ENCODE data around the gene RAMACL. TPM values are rescaled to one million over a fixed set of nuclear protein-coding genes. Genes with fewer than 3 reads are reported as not detected.

Gene RAMACL
- total RNA-seq, 4 donors from 2014 or later: 3.7 to 13.4 (median 9.0) TPM

DNA sequence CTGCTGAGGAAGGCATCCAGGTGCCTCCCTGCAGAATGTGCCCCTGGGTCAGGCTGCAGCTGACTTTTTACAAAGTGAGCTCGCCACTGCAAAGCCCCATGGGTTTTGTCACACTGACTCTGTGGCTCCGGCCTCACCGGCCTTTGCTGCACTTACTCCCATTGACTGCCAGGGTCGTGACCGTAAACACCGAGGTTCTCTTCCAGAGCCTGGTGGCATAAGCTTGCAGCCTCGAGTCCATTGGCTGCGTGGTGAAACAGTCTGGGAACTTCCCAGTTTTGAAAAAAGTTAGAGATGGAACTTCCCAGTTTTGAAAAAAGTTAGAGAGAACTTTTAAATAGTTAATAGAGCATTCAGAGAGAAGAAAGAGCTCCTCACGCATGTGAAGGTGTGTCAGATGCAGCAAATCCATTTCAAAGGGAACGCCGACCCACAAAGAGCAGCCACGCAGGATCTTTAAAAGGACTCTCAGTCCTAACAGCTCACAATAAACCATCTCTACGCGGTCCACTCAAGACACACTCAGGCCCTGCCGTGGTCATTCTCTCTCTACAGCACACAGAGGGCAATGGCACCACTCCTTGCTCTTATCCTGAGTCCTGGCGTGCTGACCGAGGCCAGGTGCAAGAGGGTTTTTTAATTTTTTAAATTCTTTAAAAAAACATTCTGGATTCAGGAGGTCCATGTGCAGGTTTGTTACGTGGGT is 12.8 kb downstream of the RAMACL start:
- peaks cover 24 to 36% of the 10 kb centered on the region in 2 donors for H3K4me1 ChIP-seq
- WGBS, 2 donors: 77 to 81% methylated on average over 17 to 18 of the region's 18 CpGs
- TF ChIP-seq, protein P1, sequence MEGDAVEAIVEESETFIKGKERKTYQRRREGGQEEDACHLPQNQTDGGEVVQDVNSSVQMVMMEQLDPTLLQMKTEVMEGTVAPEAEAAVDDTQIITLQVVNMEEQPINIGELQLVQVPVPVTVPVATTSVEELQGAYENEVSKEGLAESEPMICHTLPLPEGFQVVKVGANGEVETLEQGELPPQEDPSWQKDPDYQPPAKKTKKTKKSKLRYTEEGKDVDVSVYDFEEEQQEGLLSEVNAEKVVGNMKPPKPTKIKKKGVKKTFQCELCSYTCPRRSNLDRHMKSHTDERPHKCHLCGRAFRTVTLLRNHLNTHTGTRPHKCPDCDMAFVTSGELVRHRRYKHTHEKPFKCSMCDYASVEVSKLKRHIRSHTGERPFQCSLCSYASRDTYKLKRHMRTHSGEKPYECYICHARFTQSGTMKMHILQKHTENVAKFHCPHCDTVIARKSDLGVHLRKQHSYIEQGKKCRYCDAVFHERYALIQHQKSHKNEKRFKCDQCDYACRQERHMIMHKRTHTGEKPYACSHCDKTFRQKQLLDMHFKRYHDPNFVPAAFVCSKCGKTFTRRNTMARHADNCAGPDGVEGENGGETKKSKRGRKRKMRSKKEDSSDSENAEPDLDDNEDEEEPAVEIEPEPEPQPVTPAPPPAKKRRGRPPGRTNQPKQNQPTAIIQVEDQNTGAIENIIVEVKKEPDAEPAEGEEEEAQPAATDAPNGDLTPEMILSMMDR (IDR thresholded peaks at IDR 0.05): no peak
- no peak for TF ChIP-seq POLR2A (IDR thresholded peaks at IDR 0.05)
- H3K27ac ChIP-seq: peak overlapping the region in 2 of 3 donors; percentile 92 to 94
- H3K4me3 ChIP-seq (replicated peaks in 1 of 3): no peak overlapping the region
- intact Hi-C loops (cut with DNase I): no loop called here
- DNase-seq: peak in 1 of 2 donors; percentile 13
- H3K27me3 ChIP-seq: no peaks in the 10 kb centered on the region
- no peaks in the 10 kb centered on the region for H3K9me3 ChIP-seq
- H3K36me3 ChIP-seq: no peaks in the 10 kb centered on the region

DNA sequence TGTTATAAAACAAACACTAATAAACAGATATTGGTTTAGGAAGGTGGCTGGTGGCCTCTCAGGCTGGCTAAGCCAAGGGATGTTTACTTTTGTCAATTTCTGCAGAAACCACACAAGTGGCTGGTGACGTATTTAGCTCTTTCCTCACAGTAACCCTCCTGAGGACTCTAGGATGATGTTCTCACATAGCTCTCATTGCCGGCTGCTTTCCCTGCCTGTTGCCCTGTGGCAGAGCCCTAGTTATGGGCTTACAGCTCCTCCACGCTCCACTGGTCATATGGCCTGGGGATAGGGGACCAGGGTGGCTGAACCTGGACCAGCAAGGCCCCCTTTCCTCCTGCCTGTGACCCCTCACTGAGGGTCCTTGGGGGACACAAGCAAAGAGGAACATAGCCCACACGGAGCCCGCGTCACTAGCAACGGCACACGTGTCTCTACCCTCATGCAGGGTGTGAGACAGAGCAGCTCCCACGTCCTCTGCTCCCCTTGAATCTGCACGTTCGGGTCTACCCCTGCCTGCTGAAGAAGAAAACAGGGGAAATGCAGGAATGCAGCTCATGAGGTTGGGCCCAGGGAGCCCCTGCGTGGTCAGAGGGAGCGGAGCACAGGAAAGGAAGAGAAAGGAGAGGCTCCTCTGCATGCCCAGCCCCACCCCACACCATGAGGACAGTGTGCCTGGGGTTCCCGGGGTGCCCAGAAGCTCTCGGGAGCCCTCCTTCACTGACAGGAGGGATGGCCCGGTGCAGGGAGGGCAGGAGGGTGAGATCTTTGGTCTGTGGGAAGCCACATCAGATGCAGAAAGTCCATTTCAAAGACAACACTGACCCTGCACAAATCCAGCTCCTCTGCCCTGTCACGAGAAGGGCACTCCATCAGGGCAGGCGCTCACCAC is 13.9 kb downstream of the RAMACL start:
- H3K9me3 ChIP-seq: no peaks in the 10 kb centered on the region
- H3K4me3 ChIP-seq (replicated peaks in 1 of 3): no peak overlapping the region
- TF ChIP-seq POLR2A (IDR thresholded peaks at IDR 0.05): peak in 1 of 2 donors; percentile 70
- TF ChIP-seq, protein P1 (IDR thresholded peaks at IDR 0.05): no peak
- DNase-seq: peak; percentile 72 to 78
- peaks cover 22 to 34% of the 10 kb centered on the region in 2 donors for H3K4me1 ChIP-seq
- H3K27me3 ChIP-seq: no peaks in the 10 kb centered on the region
- WGBS, 2 donors: 55% methylated on average over 18 of the region's 18 CpGs
- intact Hi-C loops (cut with DNase I): no loop called here
- peak overlapping the region; percentile 92 to 94 (median 94) for H3K27ac ChIP-seq
- H3K36me3 ChIP-seq: no peaks in the 10 kb centered on the region

DNA sequence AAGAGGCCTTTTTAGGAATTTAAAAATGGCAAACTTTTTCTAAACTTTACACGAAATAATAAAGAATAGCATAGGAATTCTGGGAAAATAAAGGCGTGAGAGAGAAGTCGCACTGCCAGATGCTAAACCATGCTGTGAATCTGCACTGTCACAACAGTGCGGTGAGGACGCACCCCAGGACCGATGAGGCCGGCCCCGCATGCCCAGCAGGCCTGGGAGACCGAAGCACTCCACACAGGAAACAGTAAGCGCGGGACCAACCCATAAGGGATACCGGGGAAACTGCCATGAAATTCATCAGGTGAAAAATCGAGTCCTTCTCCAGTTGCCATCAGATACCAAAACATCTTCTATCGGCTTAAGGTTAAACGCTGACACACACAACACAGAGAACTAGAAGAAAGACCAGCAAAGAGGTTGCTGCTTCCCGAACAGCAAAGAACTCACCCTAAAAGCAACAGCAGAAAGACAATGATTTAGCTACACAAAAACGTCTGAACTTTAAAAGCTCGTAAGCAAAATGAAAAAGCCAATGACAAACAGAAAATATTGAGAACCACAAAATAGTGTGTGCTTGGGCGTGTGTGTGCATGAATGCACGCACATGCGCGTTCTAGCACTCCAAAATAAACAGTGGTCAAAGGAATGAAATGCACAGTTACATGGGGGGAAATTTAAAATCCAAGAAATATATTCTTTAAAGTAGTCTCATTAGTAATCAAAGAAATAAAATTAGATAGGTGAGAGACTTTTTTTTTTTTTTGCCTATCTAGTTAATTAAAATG is 15.4 kb downstream of the RAMACL start:
- TF ChIP-seq, protein P1 (IDR thresholded peaks at IDR 0.05): no peak
- TF ChIP-seq POLR2A (IDR thresholded peaks at IDR 0.05): no peak

DNA sequence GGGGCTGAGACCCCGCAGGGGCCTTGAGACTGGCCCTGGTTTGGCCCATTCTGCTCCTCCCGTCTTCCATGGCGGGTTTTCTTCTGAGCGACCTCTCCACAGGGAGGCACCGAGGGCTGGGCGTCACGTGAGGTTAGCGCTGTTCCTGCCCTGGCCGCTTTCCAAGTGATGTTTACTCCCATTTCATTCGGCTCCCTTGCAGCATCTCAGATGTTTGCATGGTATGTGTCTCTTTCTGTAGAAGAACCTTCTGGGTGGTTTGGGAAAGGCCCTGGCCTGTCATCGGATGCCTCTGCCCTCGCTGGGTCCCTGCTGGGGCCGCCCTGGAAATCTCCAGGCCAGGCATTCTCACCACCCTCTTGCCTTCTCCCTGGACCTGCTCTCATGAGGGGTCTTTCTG is 17.3 kb downstream of the RAMACL start:
- Histone ChIP-seq H3K4me3 (replicated peaks in 1 of 3) (no peak overlapping the region), H3K9me3 (no peaks in the 10 kb centered on the region), H3K36me3 (no peaks in the 10 kb centered on the region), H3K27me3 (no peaks in the 10 kb centered on the region), H3K4me1 (peaks cover 22 to 34% of the 10 kb centered on the region in 2 donors), H3K27ac (no peak overlapping the region)
- no peak for DNase-seq
- TF ChIP-seq, protein P1 (IDR thresholded peaks at IDR 0.05): no peak
- TF ChIP-seq POLR2A (IDR thresholded peaks at IDR 0.05): no peak
- 96% methylated on average over 10 to 13 of the region's 13 CpGs for WGBS, 2 donors
- intact Hi-C loops (cut with DNase I): no loop called here

More for the DNA sequence above, 15.4 kb downstream of the RAMACL start:
- H3K27ac ChIP-seq: peak overlapping the region in 2 of 3 donors; percentile 92 to 94
- WGBS, 2 donors: 70 to 74% methylated on average over 22 of the region's 22 CpGs
- no peaks in the 10 kb centered on the region for H3K9me3 ChIP-seq
- H3K4me3 ChIP-seq (replicated peaks in 1 of 3): no peak overlapping the region
- no peaks in the 10 kb centered on the region for H3K36me3 ChIP-seq
- peak in 1 of 2 donors; percentile 29 for DNase-seq
- no peaks in the 10 kb centered on the region for H3K27me3 ChIP-seq
- intact Hi-C loops (cut with DNase I): no loop called here
- peaks cover 22 to 34% of the 10 kb centered on the region in 2 donors for H3K4me1 ChIP-seq
